Measurements from ENCODE around the gene TEX30.

The TEX30 gene

DNA sequence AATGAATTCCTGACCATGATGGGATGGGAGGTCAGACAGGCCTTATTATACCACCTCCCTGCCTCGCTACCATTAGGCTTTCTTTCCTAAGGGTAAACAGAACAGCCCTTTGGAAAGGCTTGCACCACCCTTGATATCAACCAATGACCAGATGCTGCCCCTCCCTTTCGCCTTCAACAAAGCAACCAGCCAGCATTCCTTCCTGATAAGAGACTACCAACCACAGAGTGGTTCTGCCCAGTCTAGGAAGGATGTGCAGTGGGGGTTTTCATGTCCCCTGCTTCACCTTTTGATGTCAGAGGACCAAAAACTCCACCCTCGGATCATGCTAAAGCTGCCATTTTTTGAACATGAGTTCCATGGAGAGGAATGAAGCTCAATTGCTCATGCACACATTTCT lies 21.7 kb downstream of the TEX30 start:
- Histone ChIP-seq H3K27ac (ENCODE audit: low read depth, low read length) (no peak overlapping the region), H3K36me3 (ENCODE audit: insufficient read depth, low read length) (no peaks in the 10 kb centered on the region), H3K27me3 (ENCODE audit: control insufficient read depth in 1 of 2, insufficient read depth in 2 of 2, low read length in 2 of 2) (no peaks in the 10 kb centered on the region), H3K4me3 (ENCODE audit: low read depth in 1 of 2, low read length in 2 of 2) (no peak overlapping the region), H3K9ac (ENCODE audit: low read length) (no peak overlapping the region), H3K4me1 (ENCODE audit: insufficient read depth, low read length) (no peaks in the 10 kb centered on the region), H3K9me3 (ENCODE audit: low read length) (no peaks in the 10 kb centered on the region)

DNA sequence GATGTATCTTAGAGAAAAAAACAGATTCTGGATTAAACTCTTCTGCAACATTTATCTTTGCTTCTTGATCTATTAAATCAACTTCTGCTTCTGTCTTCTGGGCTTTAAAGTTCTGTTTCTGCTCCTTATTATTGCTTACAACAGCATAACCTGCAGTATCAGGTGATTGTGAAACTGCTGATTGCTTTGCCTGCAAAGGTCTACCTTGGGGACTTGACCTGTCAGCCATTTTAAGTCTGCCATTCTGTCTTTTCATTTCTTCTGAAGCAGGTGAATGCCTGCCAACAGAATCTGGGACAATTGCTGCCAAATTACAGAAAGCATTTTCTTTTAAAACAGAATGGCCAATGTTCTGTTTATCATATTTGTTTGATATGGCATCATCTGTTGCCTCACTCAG lies 31.1 kb downstream of the TEX30 start:
- H3K9me3 ChIP-seq (ENCODE audit: low read length): no peaks in the 10 kb centered on the region
- H3K4me1 ChIP-seq (ENCODE audit: insufficient read depth, low read length): no peaks in the 10 kb centered on the region
- H3K4me3 ChIP-seq (ENCODE audit: low read depth in 1 of 2, low read length in 2 of 2): no peak overlapping the region
- H3K27me3 ChIP-seq (ENCODE audit: control insufficient read depth in 1 of 2, insufficient read depth in 2 of 2, low read length in 2 of 2): no peaks in the 10 kb centered on the region
- H3K27ac ChIP-seq (ENCODE audit: low read depth, low read length): no peak overlapping the region
- H3K36me3 ChIP-seq (ENCODE audit: insufficient read depth, low read length): no peaks in the 10 kb centered on the region
- no peak overlapping the region for H3K9ac ChIP-seq (ENCODE audit: low read length)

DNA sequence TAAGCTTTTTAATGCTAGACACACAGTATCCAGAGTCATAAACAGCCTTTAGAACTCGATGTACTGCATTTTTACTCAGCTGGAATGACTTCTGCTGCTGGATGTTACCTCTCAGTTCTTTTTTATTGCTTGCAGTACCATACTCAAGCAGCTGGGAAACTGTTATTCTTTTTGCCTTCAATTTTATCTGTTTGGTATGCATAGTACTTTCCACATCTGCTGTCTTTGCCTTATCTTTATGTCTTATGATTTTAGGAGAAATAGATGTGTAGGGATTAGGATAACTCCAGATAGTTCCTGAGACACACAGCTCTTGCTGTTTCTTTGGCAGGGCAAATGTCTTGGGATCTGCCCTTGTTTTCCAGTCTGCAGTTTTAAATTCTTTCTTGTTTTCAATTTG lies 31.5 kb downstream of the TEX30 start:
- H3K9me3 ChIP-seq (ENCODE audit: low read length): no peaks in the 10 kb centered on the region
- no peak overlapping the region for H3K4me3 ChIP-seq (ENCODE audit: low read depth in 1 of 2, low read length in 2 of 2)
- H3K36me3 ChIP-seq (ENCODE audit: insufficient read depth, low read length): no peaks in the 10 kb centered on the region
- H3K27ac ChIP-seq (ENCODE audit: low read depth, low read length): no peak overlapping the region
- no peak overlapping the region for H3K9ac ChIP-seq (ENCODE audit: low read length)
- H3K4me1 ChIP-seq (ENCODE audit: insufficient read depth, low read length): no peaks in the 10 kb centered on the region
- no peaks in the 10 kb centered on the region for H3K27me3 ChIP-seq (ENCODE audit: control insufficient read depth in 1 of 2, insufficient read depth in 2 of 2, low read length in 2 of 2)

DNA sequence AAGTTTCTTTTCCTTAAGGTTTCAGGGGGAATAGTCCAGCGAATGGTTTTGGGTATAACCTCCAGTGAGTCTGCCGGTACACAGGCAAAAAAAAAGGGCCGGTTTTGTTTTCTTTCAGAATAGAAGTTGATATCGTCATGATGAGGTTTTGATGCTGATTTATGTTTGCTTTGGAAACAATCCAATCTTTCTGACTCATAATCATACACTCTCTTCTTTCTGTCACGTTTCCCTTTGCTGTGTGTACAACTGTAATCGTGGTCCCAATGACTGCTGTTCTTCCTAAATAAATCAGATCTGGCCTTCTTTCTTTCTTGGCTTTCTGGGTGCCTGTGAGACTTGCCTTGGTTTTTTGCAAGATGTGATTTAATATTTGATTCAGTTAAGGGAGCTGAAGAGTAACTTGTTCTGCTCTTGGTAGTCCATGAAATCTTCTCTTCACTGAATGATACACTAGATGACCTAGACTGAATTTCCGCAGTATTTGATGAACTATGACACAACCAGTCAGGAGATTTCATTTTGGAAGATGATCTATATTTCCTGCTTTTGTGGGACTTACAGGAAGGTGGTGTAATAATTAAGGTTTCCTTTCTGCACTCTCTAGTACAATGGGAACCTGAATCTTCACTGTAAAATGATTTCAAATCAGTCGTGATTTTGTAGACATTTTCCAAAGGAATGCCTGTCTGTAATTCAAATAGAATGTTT lies 43.9 kb downstream of the TEX30 start:
- H3K4me3 ChIP-seq (ENCODE audit: low read depth in 1 of 2, low read length in 2 of 2): no peak overlapping the region
- no peaks in the 10 kb centered on the region for H3K27me3 ChIP-seq (ENCODE audit: control insufficient read depth in 1 of 2, insufficient read depth in 2 of 2, low read length in 2 of 2)
- no peak overlapping the region for H3K27ac ChIP-seq (ENCODE audit: low read depth, low read length)
- H3K9me3 ChIP-seq (ENCODE audit: low read length): no peaks in the 10 kb centered on the region
- H3K4me1 ChIP-seq (ENCODE audit: insufficient read depth, low read length): no peaks in the 10 kb centered on the region
- H3K36me3 ChIP-seq (ENCODE audit: insufficient read depth, low read length): no peaks in the 10 kb centered on the region
- no peak overlapping the region for H3K9ac ChIP-seq (ENCODE audit: low read length)

DNA sequence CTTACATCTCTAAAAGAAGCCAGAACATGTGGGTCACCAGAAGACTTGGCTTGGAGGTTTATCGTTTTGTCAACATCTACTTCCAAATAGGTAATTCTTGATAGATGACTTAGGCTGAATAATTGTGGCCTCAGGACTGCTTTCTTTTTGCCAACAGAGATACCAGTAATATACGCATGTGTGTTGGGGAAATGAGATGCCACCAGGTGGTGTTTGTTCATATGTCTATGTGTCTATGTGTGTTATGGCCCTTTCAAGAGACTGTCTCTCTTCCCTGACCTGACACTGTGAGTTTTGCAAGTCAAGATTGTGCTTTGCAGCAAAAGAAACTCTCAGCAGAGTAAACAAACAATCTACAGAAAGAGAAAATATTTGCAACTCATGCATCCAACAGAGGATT lies 47.2 kb downstream of the TEX30 start:
- Histone ChIP-seq H3K27ac (ENCODE audit: low read depth, low read length) (no peak overlapping the region), H3K4me1 (ENCODE audit: insufficient read depth, low read length) (no peaks in the 10 kb centered on the region), H3K9ac (ENCODE audit: low read length) (no peak overlapping the region), H3K36me3 (ENCODE audit: insufficient read depth, low read length) (no peaks in the 10 kb centered on the region), H3K27me3 (ENCODE audit: control insufficient read depth in 1 of 2, insufficient read depth in 2 of 2, low read length in 2 of 2) (no peaks in the 10 kb centered on the region), H3K4me3 (ENCODE audit: low read depth in 1 of 2, low read length in 2 of 2) (no peak overlapping the region), H3K9me3 (ENCODE audit: low read length) (no peaks in the 10 kb centered on the region)

DNA sequence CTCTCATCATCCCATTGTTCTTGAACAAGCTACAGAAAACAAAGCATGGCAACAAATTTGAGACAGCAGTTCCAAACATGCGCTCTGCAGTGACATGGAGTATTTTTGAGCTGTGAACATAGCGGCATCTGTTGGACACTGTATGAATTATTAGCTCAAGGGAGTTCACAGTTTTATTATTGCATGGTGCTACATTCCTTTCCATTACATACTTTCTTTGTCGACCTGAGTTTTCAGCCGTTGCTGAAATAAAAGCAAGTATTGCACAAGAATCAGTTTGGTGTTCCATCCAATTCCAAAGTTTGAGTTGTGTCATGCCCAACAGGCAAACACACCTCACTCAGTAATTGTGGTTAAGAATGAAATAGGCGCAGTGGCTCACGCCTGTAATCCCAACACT lies 48.7 kb downstream of the TEX30 start:
- H3K4me3 ChIP-seq (ENCODE audit: low read depth in 1 of 2, low read length in 2 of 2): no peak overlapping the region
- H3K27me3 ChIP-seq (ENCODE audit: control insufficient read depth in 1 of 2, insufficient read depth in 2 of 2, low read length in 2 of 2): no peaks in the 10 kb centered on the region
- no peaks in the 10 kb centered on the region for H3K36me3 ChIP-seq (ENCODE audit: insufficient read depth, low read length)
- no peak overlapping the region for H3K9ac ChIP-seq (ENCODE audit: low read length)
- H3K4me1 ChIP-seq (ENCODE audit: insufficient read depth, low read length): no peaks in the 10 kb centered on the region
- no peak overlapping the region for H3K27ac ChIP-seq (ENCODE audit: low read depth, low read length)
- H3K9me3 ChIP-seq (ENCODE audit: low read length): no peaks in the 10 kb centered on the region

DNA sequence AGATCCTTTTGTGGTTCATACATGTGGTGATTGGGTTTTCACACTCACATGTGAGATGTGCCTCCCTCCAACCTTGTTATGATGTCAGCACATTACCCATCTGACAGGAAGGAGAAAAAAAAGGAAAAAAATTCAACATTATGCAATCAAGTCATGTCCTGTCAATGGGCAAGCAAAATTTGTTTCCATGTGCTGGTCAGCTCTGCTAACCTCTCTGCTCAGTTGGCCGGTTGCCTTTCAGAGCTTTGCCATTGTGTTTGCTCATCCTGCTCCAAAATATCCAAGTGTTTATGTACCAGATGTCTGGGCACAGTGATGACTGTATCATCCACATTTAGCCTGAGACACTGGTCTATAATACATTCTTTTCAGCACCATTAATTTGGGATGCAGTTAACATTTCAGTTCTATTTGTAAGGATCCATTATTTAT lies 51.8 kb downstream of the TEX30 start:
- no peaks in the 10 kb centered on the region for H3K27me3 ChIP-seq (ENCODE audit: control insufficient read depth in 1 of 2, insufficient read depth in 2 of 2, low read length in 2 of 2)
- H3K36me3 ChIP-seq (ENCODE audit: insufficient read depth, low read length): no peaks in the 10 kb centered on the region
- no peak overlapping the region for H3K27ac ChIP-seq (ENCODE audit: low read depth, low read length)
- H3K9me3 ChIP-seq (ENCODE audit: low read length): no peaks in the 10 kb centered on the region
- no peaks in the 10 kb centered on the region for H3K4me1 ChIP-seq (ENCODE audit: insufficient read depth, low read length)
- H3K9ac ChIP-seq (ENCODE audit: low read length): no peak overlapping the region
- no peak overlapping the region for H3K4me3 ChIP-seq (ENCODE audit: low read depth in 1 of 2, low read length in 2 of 2)

DNA sequence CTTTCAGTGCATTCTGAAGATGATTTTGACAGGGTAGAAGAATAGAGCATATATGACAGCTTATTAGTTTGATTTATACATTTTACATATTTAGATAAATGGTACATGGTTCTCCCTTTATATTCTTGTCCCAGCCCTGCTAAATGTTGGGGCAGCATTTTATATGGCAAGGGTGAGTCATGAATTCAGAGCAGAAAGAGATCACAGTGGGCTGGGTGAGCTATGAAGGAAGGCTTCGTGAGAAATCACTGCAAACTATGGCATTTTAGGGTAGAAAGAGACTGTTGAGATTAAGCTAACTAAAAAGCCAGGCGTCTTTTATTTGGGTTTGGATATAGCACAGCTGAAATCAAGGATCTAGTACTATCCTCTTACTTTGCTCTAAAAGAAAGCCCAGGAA lies 54.8 kb downstream of the TEX30 start:
- no peak overlapping the region for H3K27ac ChIP-seq (ENCODE audit: low read depth, low read length)
- no peaks in the 10 kb centered on the region for H3K9me3 ChIP-seq (ENCODE audit: low read length)

More for the DNA sequence above, 54.8 kb downstream of the TEX30 start:
- Histone ChIP-seq H3K36me3 (ENCODE audit: insufficient read depth, low read length) (no peaks in the 10 kb centered on the region), H3K4me1 (ENCODE audit: insufficient read depth, low read length) (no peaks in the 10 kb centered on the region), H3K4me3 (ENCODE audit: low read depth in 1 of 2, low read length in 2 of 2) (no peak overlapping the region), H3K9ac (ENCODE audit: low read length) (no peak overlapping the region), H3K27me3 (ENCODE audit: control insufficient read depth in 1 of 2, insufficient read depth in 2 of 2, low read length in 2 of 2) (no peaks in the 10 kb centered on the region)

Measured in muscle layer of colon (tissue), 2 donors.